ENCODE data around the gene MATK.

The MATK gene

GRCh38 chr19:3782903-3783302 lies 3.3 kb downstream of the MATK start:
- DNase-seq, result no peak
- Mint-ChIP-seq H3K27ac (no peak overlapping the region), H3K4me3 (no peak overlapping the region), H3K4me1 (no peaks in the 10 kb centered on the region), H3K27me3 (ENCODE audit: low read depth, poor library complexity) (peaks cover 60% of the 10 kb centered on the region), H3K9me3 (peaks cover 22% of the 10 kb centered on the region), H3K36me3 (ENCODE audit: low read depth) (peaks cover 5% of the 10 kb centered on the region)
- TF ChIP-seq, protein P1, sequence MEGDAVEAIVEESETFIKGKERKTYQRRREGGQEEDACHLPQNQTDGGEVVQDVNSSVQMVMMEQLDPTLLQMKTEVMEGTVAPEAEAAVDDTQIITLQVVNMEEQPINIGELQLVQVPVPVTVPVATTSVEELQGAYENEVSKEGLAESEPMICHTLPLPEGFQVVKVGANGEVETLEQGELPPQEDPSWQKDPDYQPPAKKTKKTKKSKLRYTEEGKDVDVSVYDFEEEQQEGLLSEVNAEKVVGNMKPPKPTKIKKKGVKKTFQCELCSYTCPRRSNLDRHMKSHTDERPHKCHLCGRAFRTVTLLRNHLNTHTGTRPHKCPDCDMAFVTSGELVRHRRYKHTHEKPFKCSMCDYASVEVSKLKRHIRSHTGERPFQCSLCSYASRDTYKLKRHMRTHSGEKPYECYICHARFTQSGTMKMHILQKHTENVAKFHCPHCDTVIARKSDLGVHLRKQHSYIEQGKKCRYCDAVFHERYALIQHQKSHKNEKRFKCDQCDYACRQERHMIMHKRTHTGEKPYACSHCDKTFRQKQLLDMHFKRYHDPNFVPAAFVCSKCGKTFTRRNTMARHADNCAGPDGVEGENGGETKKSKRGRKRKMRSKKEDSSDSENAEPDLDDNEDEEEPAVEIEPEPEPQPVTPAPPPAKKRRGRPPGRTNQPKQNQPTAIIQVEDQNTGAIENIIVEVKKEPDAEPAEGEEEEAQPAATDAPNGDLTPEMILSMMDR (IDR thresholded peaks at IDR 0.05), result no peak

GRCh38 chr19:3782330-3782729 lies 3.9 kb downstream of the MATK start:
- peaks cover 5% of the 10 kb centered on the region for H3K36me3 Mint-ChIP-seq (ENCODE audit: low read depth)
- H3K27ac Mint-ChIP-seq, result no peak overlapping the region
- H3K27me3 Mint-ChIP-seq (ENCODE audit: low read depth, poor library complexity), result peaks cover 56% of the 10 kb centered on the region
- peaks cover 22% of the 10 kb centered on the region for H3K9me3 Mint-ChIP-seq
- TF ChIP-seq, protein P1 (IDR thresholded peaks at IDR 0.05), result no peak
- H3K4me1 Mint-ChIP-seq, result no peaks in the 10 kb centered on the region
- no peak for DNase-seq
- H3K4me3 Mint-ChIP-seq, result no peak overlapping the region

DNA sequence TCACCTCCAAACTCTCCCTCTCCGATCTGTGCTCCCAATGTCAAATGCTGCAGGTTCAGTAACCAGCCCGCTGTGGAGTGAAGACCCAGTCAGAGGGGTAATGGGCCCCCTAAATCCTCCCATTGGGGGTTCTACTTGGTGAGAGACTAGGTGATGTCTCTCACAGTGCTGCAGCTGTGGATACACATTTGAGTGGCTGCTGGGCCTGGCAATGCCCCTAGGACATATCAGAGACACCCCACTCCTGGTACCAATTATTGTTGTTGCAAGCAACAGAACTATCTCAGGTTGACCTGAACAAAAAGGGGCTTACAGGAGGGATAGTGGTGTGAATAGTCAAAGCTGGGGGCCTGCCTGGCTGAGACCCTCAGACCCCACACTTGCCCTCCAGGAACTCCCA lies 4.6 kb downstream of the MATK start:
- H3K27ac Mint-ChIP-seq, result no peak overlapping the region
- DNase-seq, result no peak

GRCh38 chr19:3780786-3781304 lies 5.3 kb downstream of the MATK start:
- H3K4me3 Mint-ChIP-seq, result no peak overlapping the region
- TF ChIP-seq, protein P1 (IDR thresholded peaks at IDR 0.05), result no peak
- H3K36me3 Mint-ChIP-seq (ENCODE audit: low read depth), result peaks cover 5% of the 10 kb centered on the region
- no peaks in the 10 kb centered on the region for H3K4me1 Mint-ChIP-seq
- H3K9me3 Mint-ChIP-seq, result peaks cover 22% of the 10 kb centered on the region
- H3K27me3 Mint-ChIP-seq (ENCODE audit: low read depth, poor library complexity), result peaks cover 45% of the 10 kb centered on the region
- DNase-seq, result no peak
- H3K27ac Mint-ChIP-seq, result no peak overlapping the region

More for the DNA sequence above, 4.6 kb downstream of the MATK start:
- no peak overlapping the region for H3K4me3 Mint-ChIP-seq
- H3K9me3 Mint-ChIP-seq, result peaks cover 22% of the 10 kb centered on the region
- peaks cover 5% of the 10 kb centered on the region for H3K36me3 Mint-ChIP-seq (ENCODE audit: low read depth)
- TF ChIP-seq, protein P1 (IDR thresholded peaks at IDR 0.05), result no peak
- no peaks in the 10 kb centered on the region for H3K4me1 Mint-ChIP-seq
- peaks cover 53% of the 10 kb centered on the region for H3K27me3 Mint-ChIP-seq (ENCODE audit: low read depth, poor library complexity)

GRCh38 chr19:3778899-3779723 lies 7.1 kb downstream of the MATK start:
- Mint-ChIP-seq H3K9me3 (peaks cover 22% of the 10 kb centered on the region), H3K27me3 (ENCODE audit: low read depth, poor library complexity) (peaks cover 28% of the 10 kb centered on the region), H3K36me3 (ENCODE audit: low read depth) (peaks cover 5% of the 10 kb centered on the region), H3K4me1 (peaks cover 8% of the 10 kb centered on the region), H3K27ac (no peak overlapping the region), H3K4me3 (no peak overlapping the region)
- TF ChIP-seq, protein P1 (IDR thresholded peaks at IDR 0.05), result no peak
- DNase-seq, result no peak

Measured in nephron progenitor cell (in vitro differentiated cells).